Right renal pelvis (tissue), 4 donors: ENCODE results near the gene NEK7. TPM values are rescaled to one million over a fixed set of nuclear protein-coding genes. Genes with fewer than 3 reads are reported as not detected.
"Not testable (repeated sequence)": the region's sequence is repeated elsewhere in the genome, so short reads cannot be mapped to it uniquely, and the experiment has no call there.

ENCODE experiments used
- DNase-seq, 4 donors: peaks; one replicate each; pipeline ENCODE4 v3.0.0-alpha.2; 2013; ENCODE audit warnings: low read depth in 4 of 4, low spot score in 3 of 4, missing footprints in 1 of 4
- polyA plus RNA-seq, 4 donors: library from polyadenylated mRNA; unstranded; fragments of 120-200 nt; gene quantifications; one replicate each; pipeline ENCODE4 v1.2.1, GENCODE V29; 2013; ENCODE audit not compliant: insufficient read length in 4 of 4

Gene NEK7
- polyA plus RNA-seq, 4 donors, result 48.3 to 63.3 (median 58.3) TPM

- DNase-seq, result no peak
Measured at GRCh38 chr1:198167436-198167934, 10.7 kb downstream of the NEK7 start.

DNA sequence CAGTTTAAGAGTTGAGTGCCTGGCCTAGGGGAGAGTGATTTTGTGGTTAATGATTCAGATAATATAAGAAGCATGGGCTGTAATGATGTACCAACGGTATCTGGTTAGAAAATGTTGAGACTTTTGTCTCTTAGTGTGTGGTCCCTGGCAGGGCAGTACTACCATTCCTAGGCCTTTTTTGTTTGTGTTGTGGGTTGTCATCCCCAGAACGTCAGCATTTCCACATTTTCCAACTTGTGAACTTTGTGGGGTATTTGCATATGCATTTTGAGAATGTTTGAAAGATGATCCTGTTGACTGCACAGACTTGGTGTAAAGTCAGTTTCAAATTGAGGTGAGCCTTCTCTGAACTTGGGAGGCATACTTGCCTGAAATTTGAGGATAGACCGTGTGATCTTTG lies 11.4 kb downstream of the NEK7 start:
- no peak for DNase-seq

GRCh38 chr1:198169672-198170071 lies 12.9 kb downstream of the NEK7 start:
- DNase-seq, result no peak

GRCh38 chr1:198171667-198172540 lies 15.1 kb downstream of the NEK7 start:
- DNase-seq, result no peak

DNA sequence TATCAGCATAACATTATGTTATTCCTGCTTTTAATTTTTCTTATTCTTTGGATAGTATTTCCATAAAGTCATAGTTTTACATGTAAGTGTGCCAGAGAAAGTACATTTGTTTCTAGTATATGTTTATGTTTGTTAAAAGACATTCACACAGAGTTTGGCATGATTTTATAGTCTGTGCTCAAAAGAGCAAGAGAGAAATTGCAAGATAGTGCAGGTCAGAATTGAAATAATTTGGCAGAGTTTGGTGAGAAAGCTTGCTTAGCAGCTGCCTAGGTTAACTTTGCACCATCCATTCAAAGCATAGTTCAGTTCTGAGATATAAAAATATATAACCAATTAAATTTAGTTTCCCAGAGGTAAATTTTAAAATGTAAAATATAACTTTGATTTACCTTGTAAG lies 17.0 kb downstream of the NEK7 start:
- no peak for DNase-seq

DNA sequence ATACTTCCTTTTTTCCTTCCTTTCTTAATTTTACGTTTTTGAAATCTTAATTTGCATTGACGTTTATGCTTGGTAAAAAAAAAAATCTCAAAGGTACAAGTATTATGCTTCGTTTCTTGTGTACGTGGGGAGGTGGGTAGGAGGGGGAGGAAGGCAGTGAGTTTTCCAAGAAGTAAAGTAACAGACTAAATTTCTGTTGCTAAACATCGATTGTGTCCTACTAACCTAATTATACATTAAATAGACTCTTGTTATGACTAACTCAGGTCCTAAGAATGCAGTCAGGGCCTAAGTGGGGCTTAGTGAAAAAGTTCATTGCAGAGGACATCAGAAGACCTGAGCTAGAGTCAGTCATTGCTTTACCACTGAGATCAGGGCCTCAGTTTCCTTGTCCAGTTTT lies 17.5 kb downstream of the NEK7 start:
- no peak for DNase-seq

GRCh38 chr1:198175423-198176170 lies 18.8 kb downstream of the NEK7 start:
- no peak for DNase-seq

GRCh38 chr1:198176179-198176578 lies 19.4 kb downstream of the NEK7 start:
- no peak for DNase-seq

GRCh38 chr1:198177546-198177945 lies 20.7 kb downstream of the NEK7 start:
- DNase-seq, result no peak

DNA sequence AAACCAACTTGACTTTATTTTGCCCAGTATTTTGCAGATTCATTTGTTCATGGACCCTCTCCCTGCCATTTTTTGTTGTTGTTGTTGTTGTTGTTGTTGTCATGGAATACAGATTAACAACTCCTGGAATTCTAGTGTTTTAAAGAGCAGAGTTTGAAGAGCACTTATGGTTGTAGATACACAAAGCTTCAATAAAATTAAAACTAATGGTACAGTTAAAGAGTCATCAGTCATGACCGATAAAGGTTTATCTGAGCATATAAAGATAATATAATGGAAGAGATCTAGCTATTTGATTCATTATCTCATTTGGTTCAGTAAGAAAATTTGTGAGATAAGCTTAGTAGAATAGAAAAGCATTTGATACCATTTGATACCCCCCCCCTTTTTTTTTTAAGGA lies 21.8 kb downstream of the NEK7 start:
- DNase-seq, result no peak

DNA sequence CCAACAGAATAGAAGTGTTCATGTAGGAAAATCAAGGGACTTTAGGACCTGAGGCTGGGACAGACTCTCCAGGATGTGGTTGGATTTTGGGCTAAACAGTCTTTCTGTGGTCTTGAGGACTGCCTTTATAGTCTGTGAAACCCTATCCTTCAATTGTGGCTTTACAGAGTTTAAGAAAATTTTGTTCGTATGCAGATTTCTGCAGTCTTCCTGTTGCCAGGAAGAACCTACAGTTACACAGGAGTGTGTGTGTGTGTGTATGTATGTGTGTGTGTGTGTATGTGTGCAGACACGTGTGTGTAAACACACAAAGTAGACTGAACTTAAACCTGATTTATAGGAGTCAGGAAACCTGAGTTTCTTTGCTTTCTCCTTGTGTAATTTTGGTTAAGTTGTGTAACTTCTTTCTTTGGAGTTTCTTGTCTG lies 22.8 kb downstream of the NEK7 start:
- no peak for DNase-seq

DNA sequence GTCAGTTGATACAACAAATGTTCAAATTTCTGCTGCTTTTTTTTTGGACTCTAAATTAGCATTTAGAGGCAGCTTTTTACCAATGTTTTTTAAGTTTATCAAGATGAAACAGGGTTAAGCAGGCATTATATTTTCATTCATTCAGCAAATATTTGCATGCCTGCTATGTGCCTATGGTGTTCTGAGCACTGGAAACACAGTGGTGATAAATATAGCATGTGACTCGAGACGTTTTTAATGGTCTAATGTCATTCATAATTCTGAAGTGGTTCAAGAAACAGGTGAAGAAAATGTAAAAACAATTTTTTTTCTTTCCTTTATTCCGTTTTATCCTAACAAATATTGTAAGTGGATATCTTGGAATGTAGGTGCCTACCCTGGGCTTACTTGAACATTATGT lies 26.8 kb downstream of the NEK7 start:
- DNase-seq, result no peak

DNA sequence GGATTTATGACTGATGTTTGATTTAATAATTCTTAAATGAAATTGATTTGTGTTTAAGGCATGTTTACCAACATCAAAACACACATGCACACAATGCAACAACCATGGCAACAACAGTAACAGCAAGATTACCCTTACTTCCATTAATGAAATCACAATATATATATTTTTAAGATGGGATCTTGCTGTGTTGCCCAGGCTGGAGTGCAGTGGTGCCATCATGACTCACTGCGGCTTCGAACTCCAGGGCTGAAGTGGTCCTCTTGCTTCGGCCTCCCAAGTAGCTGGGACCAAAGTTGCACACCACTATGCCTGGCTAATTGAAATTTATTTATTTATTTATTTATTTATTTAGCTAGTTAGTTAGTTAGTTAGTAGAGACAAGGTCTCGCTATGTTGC lies 27.7 kb downstream of the NEK7 start:
- no peak for DNase-seq

DNA sequence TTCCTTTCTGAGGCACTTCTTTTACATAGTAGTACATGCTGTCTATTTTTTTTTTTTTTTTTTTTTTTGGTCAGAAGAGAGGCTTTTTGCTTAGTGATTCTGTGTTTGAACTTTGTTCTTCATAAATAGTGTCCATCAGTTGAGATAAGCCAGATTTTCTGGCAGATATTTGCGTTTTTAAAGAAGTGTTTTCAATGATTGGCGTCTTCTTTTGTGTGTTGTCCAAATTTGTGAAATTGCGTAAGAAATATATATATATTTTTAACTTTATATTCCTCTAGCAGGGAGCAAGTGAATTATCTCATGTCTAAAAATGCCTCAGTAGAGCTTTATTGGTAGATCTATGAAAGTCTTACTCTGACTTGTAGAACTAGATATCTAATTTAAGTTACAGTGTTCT lies 28.3 kb downstream of the NEK7 start:
- DNase-seq, result no peak

GRCh38 chr1:198185759-198186158 lies 29.0 kb downstream of the NEK7 start:
- no peak for DNase-seq

GRCh38 chr1:198186916-198187580 lies 30.2 kb downstream of the NEK7 start:
- DNase-seq, result no peak

- DNase-seq, result no peak
Measured at GRCh38 chr1:198187973-198188588, 31.3 kb downstream of the NEK7 start.

DNA sequence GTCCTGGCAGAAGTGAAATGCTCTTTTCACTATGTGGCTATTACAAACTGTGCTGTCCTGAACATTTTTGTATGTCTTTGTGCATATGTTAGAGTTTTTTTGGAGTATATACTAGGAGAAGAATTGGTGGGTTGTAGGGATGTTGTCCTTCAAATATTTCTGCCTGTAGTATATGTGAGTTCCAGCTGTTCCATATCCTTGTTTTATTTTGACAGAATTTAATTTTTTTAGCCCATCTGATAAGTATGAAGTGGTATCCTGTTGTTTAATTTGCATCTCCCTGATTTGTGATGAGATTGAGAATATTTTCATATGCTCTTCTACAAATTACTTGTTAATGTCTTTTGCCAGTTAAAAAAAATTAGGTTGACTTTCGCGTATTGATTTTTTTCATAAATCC lies 34.3 kb downstream of the NEK7 start:
- no peak for DNase-seq

DNA sequence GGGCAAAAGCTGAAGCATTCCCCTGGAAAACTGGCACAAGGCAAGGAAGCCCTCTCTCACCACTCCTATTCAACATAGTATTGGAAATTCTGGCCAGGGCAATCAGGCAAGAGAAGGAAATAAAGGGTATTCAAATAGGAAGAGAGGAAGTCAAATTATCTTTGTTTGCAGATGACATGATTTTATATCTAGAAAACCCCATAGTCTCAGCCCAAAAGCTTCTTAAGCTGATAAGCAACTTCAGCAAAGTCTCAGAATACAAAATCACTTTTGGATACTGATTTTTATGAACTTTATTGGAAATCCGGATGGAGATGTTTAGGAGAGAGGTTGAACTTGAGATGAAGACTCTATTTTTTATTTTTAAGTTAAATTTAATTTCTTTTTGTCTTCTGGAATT lies 37.1 kb downstream of the NEK7 start:
- not testable (repeated sequence) for DNase-seq

GRCh38 chr1:198196630-198197029 lies 39.8 kb downstream of the NEK7 start:
- DNase-seq, result no peak

- DNase-seq, result no peak
Measured at GRCh38 chr1:198197285-198197684, 40.5 kb downstream of the NEK7 start.
